WTC11 (cell line): Measurements from ENCODE around the gene NANOS2. TPM values are rescaled to one million over a fixed set of nuclear protein-coding genes. Genes with fewer than 3 reads are reported as not detected.

Source experiments
- ATAC-seq: fragments of 200-7000 bp; cut with Tn5 transposase; 2 replicates; pipeline ENCODE4 v1.10.0; 2021; ENCODE audit warnings: mild to moderate bottlenecking, moderate library complexity
- CTCF ChIA-PET: fragments of 300-600 bp; sonication (Branson Sonifier 250); formaldehyde crosslinking; loops from one replicate; lab custom pipeline; 2021; ENCODE audit warnings: antibody characterized with exemption; lab: Charles Lee
- POLR2A ChIA-PET: fragments of 350-600 bp; sonication (Branson Sonifier 250); formaldehyde crosslinking; loops from one replicate; lab custom pipeline; 2021; ENCODE audit warnings: antibody characterized with exemption; lab: Charles Lee
- DNase-seq: peaks from one replicate; pipeline ENCODE4 v3.0.0; 2021; ENCODE audit warnings: low spot score
- H3K27ac Mint-ChIP-seq: 2 replicates; pipeline ENCODE4 v1.8.0; 2021; ENCODE audit warnings: mixed read lengths
- H3K27me3 Mint-ChIP-seq: 2 replicates; pipeline ENCODE4 v1.8.0; 2021; ENCODE audit warnings: low read depth, mild to moderate bottlenecking, moderate library complexity, mixed read lengths
- H3K36me3 Mint-ChIP-seq: 2 replicates; pipeline ENCODE4 v1.8.0; 2021; ENCODE audit warnings: mixed read lengths
- H3K4me1 Mint-ChIP-seq: 2 replicates; pipeline ENCODE4 v1.8.0; 2022; ENCODE audit warnings: mixed read lengths
- H3K4me3 Mint-ChIP-seq: 2 replicates; pipeline ENCODE4 v1.8.0; 2021; ENCODE audit warnings: mild to moderate bottlenecking, moderate library complexity, mixed read lengths
- H3K9me3 Mint-ChIP-seq: 2 replicates; pipeline ENCODE4 v1.8.0; 2021; ENCODE audit warnings: mixed read lengths
- EMX1 ChIP-seq: fragments of 250-450 bp; sonication (Bioruptor Pico); IDR thresholded peaks from 2 replicates; pipeline ENCODE4 v1.8.0; 2021; ENCODE audit warnings: mild to moderate bottlenecking
- FOXP1 ChIP-seq: sonication (generic); formaldehyde crosslinking; IDR thresholded peaks from 2 replicates; pipeline ENCODE4 v1.8.0; 2022; ENCODE audit warnings: missing genetic modification reagents, mild to moderate bottlenecking, moderate library complexity, borderline replicate concordance
- MXD4 ChIP-seq: fragments of 250-450 bp; sonication (Bioruptor Pico); IDR thresholded peaks from 2 replicates; pipeline ENCODE4 v1.8.0; 2021; ENCODE audit warnings: mild to moderate bottlenecking, moderate library complexity, borderline replicate concordance
- NR3C1 ChIP-seq: sonication (generic); formaldehyde crosslinking; conservative IDR thresholded peaks from 2 replicates; pipeline ENCODE4 v1.8.1; 2023; ENCODE audit warnings: low read depth, mild to moderate bottlenecking, missing genetic modification reagents
- SMAD4 ChIP-seq: sonication (generic); formaldehyde crosslinking; IDR thresholded peaks from 2 replicates; pipeline ENCODE4 v1.8.0; 2022; ENCODE audit warnings: mild to moderate bottlenecking, missing genetic modification reagents
- ZNF317 ChIP-seq: sonication (generic); formaldehyde crosslinking; IDR thresholded peaks from 2 replicates; pipeline ENCODE4 v1.8.1; 2023; ENCODE audit warnings: low read depth, mild to moderate bottlenecking, moderate library complexity, missing genetic modification reagents, borderline replicate concordance
- ZNF423 ChIP-seq: fragments of 250-450 bp; sonication (Bioruptor Pico); IDR thresholded peaks from 2 replicates; pipeline ENCODE4 v2.1.2; 2022; ENCODE audit warnings: mild to moderate bottlenecking, moderate library complexity
- total RNA-seq: library from RNA; stranded (reverse); gene quantifications from 3 replicates; pipeline ENCODE4 v1.2.3, GENCODE V29; 2021
- TF ChIP-seq, protein P1 (sequence below): fragments of 250-450 bp; sonication (Bioruptor Pico); IDR thresholded peaks from 2 replicates; pipeline ENCODE4 v2.1.2; 2022; ENCODE audit warnings: mild to moderate bottlenecking, moderate library complexity
- TF ChIP-seq, protein P2 (sequence below): fragments of 250-450 bp; sonication (Bioruptor Pico); IDR thresholded peaks from 2 replicates; pipeline ENCODE4 v1.8.0; 2021; ENCODE audit warnings: mild to moderate bottlenecking
- TF ChIP-seq, protein P3 (sequence below): sonication (generic); formaldehyde crosslinking; IDR thresholded peaks from 2 replicates; pipeline ENCODE4 v1.8.0; 2022; ENCODE audit warnings: missing genetic modification reagents
- TF ChIP-seq, protein P4 (sequence below): sonication (generic); formaldehyde crosslinking; IDR thresholded peaks from 2 replicates; pipeline ENCODE4 v1.8.0; 2023; ENCODE audit warnings: mild to moderate bottlenecking, missing genetic modification reagents
- TF ChIP-seq, protein P5 (sequence below): fragments of 250-450 bp; sonication (Bioruptor Pico); IDR thresholded peaks from 2 replicates; pipeline ENCODE4 v1.9.0; 2021; ENCODE audit warnings: mild to moderate bottlenecking
- TF ChIP-seq, protein P6 (sequence below): sonication (generic); formaldehyde crosslinking; IDR thresholded peaks from 2 replicates; pipeline ENCODE4 v1.8.0; 2023; ENCODE audit warnings: missing genetic modification reagents
- TF ChIP-seq, protein P7 (sequence below): sonication (generic); formaldehyde crosslinking; conservative IDR thresholded peaks from 2 replicates; pipeline ENCODE4 v1.8.1; 2023; ENCODE audit warnings: mild to moderate bottlenecking, low read depth, missing genetic modification reagents, moderate library complexity
- TF ChIP-seq, protein P8 (sequence below): fragments of 250-450 bp; sonication (Bioruptor Pico); conservative IDR thresholded peaks from 2 replicates; pipeline ENCODE4 v1.9.0; 2021; ENCODE audit warnings: mild to moderate bottlenecking

Gene NANOS2
- total RNA-seq, 1 experiment from 2014 or later = 0.13 TPM

DNA sequence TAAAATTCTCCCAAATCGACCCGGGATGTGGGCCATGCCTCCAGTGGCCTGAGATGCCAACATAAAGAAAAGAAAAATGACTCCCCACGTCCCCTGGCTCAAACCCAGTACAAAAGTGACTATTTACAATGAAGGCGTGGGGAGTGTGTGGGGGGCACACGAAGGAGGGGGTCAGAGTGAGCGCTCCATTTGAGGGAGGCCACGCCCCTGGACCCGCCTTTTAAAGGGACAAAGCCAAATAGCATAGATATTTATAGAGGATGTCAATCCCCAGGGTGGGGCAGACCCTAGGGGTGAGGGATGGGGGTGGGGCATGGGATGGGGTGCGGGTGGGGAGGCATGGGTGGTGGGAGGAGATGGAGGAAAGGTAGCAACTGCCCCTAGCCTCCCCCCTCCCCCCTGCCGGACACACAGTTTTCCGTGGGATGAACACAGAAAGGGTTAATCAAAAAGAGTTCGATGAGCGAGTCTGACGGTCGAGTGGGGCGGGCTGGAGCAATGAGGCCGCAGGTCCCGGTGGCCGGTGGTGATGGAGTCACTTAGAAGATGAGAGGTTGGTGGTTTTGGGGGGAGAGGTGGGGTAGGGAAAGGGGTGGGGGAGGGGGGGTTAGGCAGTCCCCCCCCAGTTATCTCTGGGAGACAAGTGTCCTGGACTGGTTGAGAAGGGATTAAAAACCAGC, 20.1 kb upstream of the NANOS2 start (continued):
- TF ChIP-seq MXD4 (CRISPR knock-in tag) = no peak

DNA sequence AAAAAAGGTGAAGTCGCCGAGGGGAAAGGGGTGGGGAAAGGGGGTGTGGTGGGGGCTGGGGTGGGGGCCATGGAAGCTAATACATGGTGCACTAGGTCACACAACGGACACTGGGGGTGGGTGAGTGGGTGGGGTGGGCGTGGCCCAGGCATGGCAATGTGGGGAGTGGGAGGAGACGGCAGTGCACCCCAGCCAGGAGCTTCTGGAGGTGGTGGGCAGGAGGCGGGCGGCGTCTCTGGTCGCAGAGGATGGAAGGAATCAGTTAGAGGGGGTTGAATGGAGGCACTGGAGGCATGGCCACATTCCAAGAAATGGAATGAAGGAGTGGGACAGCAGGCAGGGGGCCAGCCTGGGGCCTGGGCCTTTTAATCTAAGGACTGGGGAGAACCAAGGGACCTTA, 19.2 kb upstream of the NANOS2 start:
- Mint-ChIP-seq H3K27ac (no peak overlapping the region), H3K36me3 (no peaks in the 10 kb centered on the region)
- ATAC-seq = no peak
- no peak for TF ChIP-seq ZNF423 (CRISPR knock-in tag)
- TF ChIP-seq EMX1 = no peak
- TF ChIP-seq, protein P1, sequence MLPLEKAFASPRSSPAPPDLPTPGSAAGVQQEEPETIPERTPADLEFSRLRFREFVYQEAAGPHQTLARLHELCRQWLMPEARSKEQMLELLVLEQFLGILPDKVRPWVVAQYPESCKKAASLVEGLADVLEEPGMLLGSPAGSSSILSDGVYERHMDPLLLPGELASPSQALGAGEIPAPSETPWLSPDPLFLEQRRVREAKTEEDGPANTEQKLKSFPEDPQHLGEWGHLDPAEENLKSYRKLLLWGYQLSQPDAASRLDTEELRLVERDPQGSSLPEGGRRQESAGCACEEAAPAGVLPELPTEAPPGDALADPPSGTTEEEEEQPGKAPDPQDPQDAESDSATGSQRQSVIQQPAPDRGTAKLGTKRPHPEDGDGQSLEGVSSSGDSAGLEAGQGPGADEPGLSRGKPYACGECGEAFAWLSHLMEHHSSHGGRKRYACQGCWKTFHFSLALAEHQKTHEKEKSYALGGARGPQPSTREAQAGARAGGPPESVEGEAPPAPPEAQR (CRISPR knock-in tag) = no peak
- no peak for TF ChIP-seq FOXP1 (CRISPR knock-in tag)
- TF ChIP-seq, protein P2, sequence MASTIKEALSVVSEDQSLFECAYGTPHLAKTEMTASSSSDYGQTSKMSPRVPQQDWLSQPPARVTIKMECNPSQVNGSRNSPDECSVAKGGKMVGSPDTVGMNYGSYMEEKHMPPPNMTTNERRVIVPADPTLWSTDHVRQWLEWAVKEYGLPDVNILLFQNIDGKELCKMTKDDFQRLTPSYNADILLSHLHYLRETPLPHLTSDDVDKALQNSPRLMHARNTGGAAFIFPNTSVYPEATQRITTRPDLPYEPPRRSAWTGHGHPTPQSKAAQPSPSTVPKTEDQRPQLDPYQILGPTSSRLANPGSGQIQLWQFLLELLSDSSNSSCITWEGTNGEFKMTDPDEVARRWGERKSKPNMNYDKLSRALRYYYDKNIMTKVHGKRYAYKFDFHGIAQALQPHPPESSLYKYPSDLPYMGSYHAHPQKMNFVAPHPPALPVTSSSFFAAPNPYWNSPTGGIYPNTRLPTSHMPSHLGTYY = no peak
- no peak for TF ChIP-seq NR3C1
- TF ChIP-seq, protein P3, sequence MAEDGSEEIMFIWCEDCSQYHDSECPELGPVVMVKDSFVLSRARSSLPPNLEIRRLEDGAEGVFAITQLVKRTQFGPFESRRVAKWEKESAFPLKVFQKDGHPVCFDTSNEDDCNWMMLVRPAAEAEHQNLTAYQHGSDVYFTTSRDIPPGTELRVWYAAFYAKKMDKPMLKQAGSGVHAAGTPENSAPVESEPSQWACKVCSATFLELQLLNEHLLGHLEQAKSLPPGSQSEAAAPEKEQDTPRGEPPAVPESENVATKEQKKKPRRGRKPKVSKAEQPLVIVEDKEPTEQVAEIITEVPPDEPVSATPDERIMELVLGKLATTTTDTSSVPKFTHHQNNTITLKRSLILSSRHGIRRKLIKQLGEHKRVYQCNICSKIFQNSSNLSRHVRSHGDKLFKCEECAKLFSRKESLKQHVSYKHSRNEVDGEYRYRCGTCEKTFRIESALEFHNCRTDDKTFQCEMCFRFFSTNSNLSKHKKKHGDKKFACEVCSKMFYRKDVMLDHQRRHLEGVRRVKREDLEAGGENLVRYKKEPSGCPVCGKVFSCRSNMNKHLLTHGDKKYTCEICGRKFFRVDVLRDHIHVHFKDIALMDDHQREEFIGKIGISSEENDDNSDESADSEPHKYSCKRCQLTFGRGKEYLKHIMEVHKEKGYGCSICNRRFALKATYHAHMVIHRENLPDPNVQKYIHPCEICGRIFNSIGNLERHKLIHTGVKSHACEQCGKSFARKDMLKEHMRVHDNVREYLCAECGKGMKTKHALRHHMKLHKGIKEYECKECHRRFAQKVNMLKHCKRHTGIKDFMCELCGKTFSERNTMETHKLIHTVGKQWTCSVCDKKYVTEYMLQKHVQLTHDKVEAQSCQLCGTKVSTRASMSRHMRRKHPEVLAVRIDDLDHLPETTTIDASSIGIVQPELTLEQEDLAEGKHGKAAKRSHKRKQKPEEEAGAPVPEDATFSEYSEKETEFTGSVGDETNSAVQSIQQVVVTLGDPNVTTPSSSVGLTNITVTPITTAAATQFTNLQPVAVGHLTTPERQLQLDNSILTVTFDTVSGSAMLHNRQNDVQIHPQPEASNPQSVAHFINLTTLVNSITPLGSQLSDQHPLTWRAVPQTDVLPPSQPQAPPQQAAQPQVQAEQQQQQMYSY (CRISPR knock-in tag) = no peak
- TF ChIP-seq, protein P4, sequence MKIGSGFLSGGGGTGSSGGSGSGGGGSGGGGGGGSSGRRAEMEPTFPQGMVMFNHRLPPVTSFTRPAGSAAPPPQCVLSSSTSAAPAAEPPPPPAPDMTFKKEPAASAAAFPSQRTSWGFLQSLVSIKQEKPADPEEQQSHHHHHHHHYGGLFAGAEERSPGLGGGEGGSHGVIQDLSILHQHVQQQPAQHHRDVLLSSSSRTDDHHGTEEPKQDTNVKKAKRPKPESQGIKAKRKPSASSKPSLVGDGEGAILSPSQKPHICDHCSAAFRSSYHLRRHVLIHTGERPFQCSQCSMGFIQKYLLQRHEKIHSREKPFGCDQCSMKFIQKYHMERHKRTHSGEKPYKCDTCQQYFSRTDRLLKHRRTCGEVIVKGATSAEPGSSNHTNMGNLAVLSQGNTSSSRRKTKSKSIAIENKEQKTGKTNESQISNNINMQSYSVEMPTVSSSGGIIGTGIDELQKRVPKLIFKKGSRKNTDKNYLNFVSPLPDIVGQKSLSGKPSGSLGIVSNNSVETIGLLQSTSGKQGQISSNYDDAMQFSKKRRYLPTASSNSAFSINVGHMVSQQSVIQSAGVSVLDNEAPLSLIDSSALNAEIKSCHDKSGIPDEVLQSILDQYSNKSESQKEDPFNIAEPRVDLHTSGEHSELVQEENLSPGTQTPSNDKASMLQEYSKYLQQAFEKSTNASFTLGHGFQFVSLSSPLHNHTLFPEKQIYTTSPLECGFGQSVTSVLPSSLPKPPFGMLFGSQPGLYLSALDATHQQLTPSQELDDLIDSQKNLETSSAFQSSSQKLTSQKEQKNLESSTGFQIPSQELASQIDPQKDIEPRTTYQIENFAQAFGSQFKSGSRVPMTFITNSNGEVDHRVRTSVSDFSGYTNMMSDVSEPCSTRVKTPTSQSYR = no peak
- TF ChIP-seq, protein P5, sequence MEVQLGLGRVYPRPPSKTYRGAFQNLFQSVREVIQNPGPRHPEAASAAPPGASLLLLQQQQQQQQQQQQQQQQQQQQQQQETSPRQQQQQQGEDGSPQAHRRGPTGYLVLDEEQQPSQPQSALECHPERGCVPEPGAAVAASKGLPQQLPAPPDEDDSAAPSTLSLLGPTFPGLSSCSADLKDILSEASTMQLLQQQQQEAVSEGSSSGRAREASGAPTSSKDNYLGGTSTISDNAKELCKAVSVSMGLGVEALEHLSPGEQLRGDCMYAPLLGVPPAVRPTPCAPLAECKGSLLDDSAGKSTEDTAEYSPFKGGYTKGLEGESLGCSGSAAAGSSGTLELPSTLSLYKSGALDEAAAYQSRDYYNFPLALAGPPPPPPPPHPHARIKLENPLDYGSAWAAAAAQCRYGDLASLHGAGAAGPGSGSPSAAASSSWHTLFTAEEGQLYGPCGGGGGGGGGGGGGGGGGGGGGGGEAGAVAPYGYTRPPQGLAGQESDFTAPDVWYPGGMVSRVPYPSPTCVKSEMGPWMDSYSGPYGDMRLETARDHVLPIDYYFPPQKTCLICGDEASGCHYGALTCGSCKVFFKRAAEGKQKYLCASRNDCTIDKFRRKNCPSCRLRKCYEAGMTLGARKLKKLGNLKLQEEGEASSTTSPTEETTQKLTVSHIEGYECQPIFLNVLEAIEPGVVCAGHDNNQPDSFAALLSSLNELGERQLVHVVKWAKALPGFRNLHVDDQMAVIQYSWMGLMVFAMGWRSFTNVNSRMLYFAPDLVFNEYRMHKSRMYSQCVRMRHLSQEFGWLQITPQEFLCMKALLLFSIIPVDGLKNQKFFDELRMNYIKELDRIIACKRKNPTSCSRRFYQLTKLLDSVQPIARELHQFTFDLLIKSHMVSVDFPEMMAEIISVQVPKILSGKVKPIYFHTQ (CRISPR knock-in tag) = no peak
- TF ChIP-seq, protein P6, sequence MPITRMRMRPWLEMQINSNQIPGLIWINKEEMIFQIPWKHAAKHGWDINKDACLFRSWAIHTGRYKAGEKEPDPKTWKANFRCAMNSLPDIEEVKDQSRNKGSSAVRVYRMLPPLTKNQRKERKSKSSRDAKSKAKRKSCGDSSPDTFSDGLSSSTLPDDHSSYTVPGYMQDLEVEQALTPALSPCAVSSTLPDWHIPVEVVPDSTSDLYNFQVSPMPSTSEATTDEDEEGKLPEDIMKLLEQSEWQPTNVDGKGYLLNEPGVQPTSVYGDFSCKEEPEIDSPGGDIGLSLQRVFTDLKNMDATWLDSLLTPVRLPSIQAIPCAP (CRISPR knock-in tag) = no peak
- no peak for TF ChIP-seq SMAD4 (CRISPR knock-in tag)
- TF ChIP-seq, protein P7, sequence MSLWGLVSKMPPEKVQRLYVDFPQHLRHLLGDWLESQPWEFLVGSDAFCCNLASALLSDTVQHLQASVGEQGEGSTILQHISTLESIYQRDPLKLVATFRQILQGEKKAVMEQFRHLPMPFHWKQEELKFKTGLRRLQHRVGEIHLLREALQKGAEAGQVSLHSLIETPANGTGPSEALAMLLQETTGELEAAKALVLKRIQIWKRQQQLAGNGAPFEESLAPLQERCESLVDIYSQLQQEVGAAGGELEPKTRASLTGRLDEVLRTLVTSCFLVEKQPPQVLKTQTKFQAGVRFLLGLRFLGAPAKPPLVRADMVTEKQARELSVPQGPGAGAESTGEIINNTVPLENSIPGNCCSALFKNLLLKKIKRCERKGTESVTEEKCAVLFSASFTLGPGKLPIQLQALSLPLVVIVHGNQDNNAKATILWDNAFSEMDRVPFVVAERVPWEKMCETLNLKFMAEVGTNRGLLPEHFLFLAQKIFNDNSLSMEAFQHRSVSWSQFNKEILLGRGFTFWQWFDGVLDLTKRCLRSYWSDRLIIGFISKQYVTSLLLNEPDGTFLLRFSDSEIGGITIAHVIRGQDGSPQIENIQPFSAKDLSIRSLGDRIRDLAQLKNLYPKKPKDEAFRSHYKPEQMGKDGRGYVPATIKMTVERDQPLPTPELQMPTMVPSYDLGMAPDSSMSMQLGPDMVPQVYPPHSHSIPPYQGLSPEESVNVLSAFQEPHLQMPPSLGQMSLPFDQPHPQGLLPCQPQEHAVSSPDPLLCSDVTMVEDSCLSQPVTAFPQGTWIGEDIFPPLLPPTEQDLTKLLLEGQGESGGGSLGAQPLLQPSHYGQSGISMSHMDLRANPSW = no peak
- TF ChIP-seq, protein P8, sequence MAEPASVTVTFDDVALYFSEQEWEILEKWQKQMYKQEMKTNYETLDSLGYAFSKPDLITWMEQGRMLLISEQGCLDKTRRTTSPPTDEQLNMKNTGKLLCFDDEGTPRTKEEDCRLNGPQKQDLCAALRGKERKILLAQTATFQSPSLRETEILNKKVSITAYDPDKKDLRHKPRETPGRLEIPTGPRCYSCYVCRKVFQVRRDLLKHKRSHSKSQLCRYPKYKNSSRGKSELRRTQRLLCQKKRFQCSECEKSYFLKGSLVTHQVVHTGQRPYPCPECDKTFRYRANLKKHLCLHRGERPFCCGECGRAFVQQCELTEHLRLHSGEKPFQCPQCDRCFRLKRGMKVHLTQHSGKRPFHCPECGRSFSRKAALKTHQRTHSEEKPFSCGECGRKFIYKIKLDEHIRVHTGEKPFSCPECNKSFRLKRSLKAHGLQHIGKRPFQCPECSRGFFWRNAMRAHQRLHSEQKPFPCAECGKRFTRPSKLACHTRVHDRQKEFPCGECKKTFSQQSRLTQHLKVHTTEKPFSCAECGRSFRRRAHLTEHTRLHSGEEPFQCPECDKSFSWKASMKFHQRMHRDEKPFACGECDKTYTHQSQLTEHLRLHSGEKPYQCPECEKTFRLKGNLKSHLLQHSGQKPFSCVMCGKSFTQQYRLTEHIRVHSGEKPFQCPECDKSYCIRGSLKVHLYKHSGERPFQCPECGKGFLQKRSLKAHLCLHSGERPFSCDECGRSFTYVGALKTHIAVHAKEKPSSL (CRISPR knock-in tag) = no peak
- no peak for TF ChIP-seq ZNF317
- TF ChIP-seq, all 79 proteins: peak for 0
- Mint-ChIP-seq H3K27me3 (peaks cover 81% of the 10 kb centered on the region), H3K4me3 (no peak overlapping the region), H3K4me1 (peaks cover 18% of the 10 kb centered on the region; the same call in 1 of the 2 replicates), H3K9me3 (no peaks in the 10 kb centered on the region)
- ChIA-PET POLR2A (interaction anchor here (0.6 kb wide), 1 partner anchor 15 kb away, joined by 3 read pairs; no protein-coding TSS in a partner anchor), CTCF (interaction anchor here (1.1 kb wide), 1 partner anchor 33 kb away, joined by 3 read pairs; no protein-coding TSS in a partner anchor)
- DNase-seq = no peak
